Fibroblast of the aortic adventitia (primary cell): Measurements from ENCODE around the gene RHOB. TPM values are rescaled to one million over a fixed set of nuclear protein-coding genes. Genes with fewer than 3 reads are reported as not detected.
A peak's percentile ranks its signal among the peaks of the same experiment; 100 is the strongest.

Experiments used
- DNase-seq: peaks from one replicate; pipeline ENCODE4 v3.0.0-alpha.2; 2010; ENCODE audit warnings: low read depth
- H3K4me3 ChIP-seq: 2 replicates; pipeline ENCODE4 v1.5.1; 2011; ENCODE audit warnings: low read depth, mild to moderate bottlenecking, control low read depth, low read length, moderate library complexity
- CTCF ChIP-seq: IDR thresholded peaks from 2 replicates; pipeline ENCODE4 v1.5.1; 2011; ENCODE audit warnings: mild to moderate bottlenecking, low read length, control low read depth, inconsistent platforms; ENCODE audit not compliant: insufficient read depth
- total RNA-seq: library from RNA; depleted of rRNA; stranded (reverse); fragments of >200 nt; gene quantifications from 2 replicates; pipeline ENCODE4 v1.2.3, GENCODE V29; 2012; ENCODE audit warnings: low replicate concordance

RHOB gene
- total RNA-seq, 1 donor = 40.5 TPM

GRCh38 chr2:20449501-20450200, 2.8 kb downstream of the RHOB start:
- peak; percentile 60 for DNase-seq
- H3K4me3 ChIP-seq = peak overlapping the region; percentile 93
- peak; percentile 12 for TF ChIP-seq CTCF

DNA sequence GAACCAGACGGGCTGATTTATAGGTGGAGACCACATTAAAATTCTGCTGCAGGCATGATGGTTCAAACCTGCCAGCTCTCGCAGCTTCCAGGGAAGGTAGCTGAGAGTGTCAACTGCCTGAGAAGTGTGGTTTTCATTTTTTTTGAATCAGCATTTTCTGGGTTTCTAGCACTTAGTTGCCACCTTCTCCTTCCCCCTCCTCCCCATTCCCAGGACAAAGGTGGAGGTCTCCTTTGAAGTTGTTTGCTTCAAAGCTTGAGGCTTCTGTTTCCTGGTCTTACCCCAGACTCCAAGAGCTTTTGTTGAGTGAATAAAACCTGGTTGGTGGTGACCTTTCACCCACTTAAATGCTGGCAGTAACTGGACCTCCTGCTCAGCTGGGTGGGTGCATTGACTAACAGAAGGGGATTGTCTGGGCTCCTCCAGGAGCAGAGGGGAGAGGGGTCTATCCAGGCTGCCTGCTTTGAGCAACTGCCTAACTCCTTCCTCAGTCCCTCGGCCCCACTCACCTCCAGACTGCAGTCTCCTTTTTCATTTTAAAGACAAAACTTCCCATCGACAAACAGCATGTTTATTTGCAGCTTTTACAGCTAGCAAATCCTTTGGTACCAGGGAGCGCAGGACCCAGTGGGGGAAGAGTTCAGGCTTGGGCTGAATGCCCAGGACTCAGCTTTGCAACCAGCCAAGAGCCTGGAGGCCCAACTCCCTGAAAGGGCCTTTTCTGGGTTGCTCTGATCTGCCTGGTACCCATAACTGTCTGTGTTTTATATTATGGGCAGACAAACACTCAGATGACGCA, 3.5 kb downstream of the RHOB start:
- no peak for TF ChIP-seq CTCF
- DNase-seq = peak; percentile 91
- no peak overlapping the region for H3K4me3 ChIP-seq

- TF ChIP-seq CTCF = no peak
- H3K4me3 ChIP-seq = no peak overlapping the region
- no peak for DNase-seq
These were observed 4.1 kb downstream of the RHOB start for GRCh38 chr2:20451000-20451290.

DNA sequence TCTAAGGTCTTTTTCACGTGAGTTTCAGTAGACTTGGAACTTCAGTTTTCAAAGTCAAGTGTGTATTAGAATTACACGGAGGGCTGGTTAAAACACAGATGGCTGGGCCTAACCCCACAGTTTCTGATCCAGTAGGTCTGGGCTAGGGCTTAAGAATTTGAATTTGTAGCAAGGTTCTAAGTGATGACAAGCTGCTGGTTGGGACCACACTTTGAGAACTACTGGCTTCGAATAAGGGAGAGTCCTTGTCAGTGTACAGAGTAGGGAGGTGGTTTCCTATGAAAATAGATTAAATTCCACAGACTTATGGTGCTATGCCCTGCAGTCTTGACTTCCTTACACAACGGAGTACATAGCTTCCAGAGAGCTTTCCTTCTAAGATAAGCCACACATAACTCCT, 4.5 kb downstream of the RHOB start:
- no peak overlapping the region for H3K4me3 ChIP-seq
- no peak for TF ChIP-seq CTCF
- DNase-seq = peak; percentile 62

DNA sequence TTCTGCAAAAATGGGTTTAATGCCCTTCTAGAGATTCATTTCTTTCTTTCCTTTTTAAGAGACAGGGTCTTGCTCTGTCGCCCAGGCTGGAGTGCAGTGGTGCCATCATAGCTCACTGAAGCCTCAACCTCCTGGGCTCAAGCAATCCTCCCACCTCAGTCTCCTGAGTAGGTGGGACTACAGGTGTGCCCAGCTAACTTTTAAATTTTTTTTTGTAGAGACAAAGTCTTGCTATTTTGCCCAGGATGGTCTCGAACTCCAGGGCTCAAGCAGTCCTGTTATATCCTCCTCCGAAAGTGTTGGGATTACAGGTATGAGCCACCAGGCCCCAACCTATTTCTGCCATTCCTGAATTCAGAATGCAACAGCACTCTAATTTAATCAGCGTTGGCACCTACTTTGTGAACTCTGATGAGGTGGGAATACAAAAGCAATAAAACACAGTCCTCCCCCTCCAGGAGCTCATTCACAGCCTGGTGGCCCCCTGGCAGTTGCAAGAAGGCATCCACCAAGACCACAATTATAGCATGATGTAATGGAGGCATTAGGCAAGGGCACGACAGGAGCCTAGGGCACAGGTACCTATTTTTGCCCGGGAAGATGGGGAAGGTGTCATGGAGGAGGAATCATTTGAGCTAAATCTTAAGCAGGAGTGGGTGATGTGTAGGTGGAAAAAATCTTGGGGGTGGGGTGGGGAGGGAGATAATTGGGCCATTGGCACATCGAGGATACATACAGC, 5.1 kb downstream of the RHOB start:
- TF ChIP-seq CTCF = no peak
- H3K4me3 ChIP-seq = no peak overlapping the region
- no peak for DNase-seq

- peak; percentile 14 for TF ChIP-seq CTCF
- peak; percentile 59 for DNase-seq
These were observed 5.7 kb downstream of the RHOB start for GRCh38 chr2:20452551-20452950.

More at GRCh38 chr2:20452551-20452950, 5.7 kb downstream of the RHOB start:
- H3K4me3 ChIP-seq = no peak overlapping the region
